Liver (tissue), 9 donors: ENCODE data around the gene LY6G5B. TPM values are rescaled to one million over a fixed set of nuclear protein-coding genes. Genes with fewer than 3 reads are reported as not detected.

Experiments
- DNase-seq: peaks from one replicate; pipeline ENCODE4 v3.0.0-alpha.2; 2017; ENCODE audit warnings: low spot score
- H3K27ac ChIP-seq, 2 donors: one replicate each; pipeline ENCODE4 v1.7.0; 2013; ENCODE audit warnings: inconsistent platforms in 2 of 2, low read length in 2 of 2, control low read depth in 1 of 2, low read depth in 1 of 2, mild to moderate bottlenecking in 1 of 2
- H3K27me3 ChIP-seq, 4 donors: one replicate each; pipeline versions ENCODE4 v1.6.1 to v1.7.0; 2013; ENCODE audit warnings: low read length in 3 of 4, inconsistent platforms in 1 of 4, mild to moderate bottlenecking in 1 of 4, moderate library complexity in 1 of 4; ENCODE audit not compliant: control insufficient read depth in 4 of 4, insufficient read depth in 4 of 4
- H3K36me3 ChIP-seq, 4 donors: one replicate each; pipeline versions ENCODE4 v1.6.1 to v1.7.0; 2013; ENCODE audit warnings: low read length in 3 of 4, mild to moderate bottlenecking in 3 of 4, low read depth in 1 of 4, moderate library complexity in 1 of 4; ENCODE audit not compliant: control insufficient read depth in 4 of 4, insufficient read depth in 3 of 4
- H3K4me1 ChIP-seq, 4 donors: one replicate each; pipeline versions ENCODE4 v1.6.1 to v1.7.0; 2013; ENCODE audit warnings: low read length in 3 of 4, mild to moderate bottlenecking in 3 of 4, moderate library complexity in 1 of 4; ENCODE audit not compliant: control insufficient read depth in 4 of 4, insufficient read depth in 4 of 4
- H3K4me3 ChIP-seq, 3 donors: one replicate each; pipeline versions ENCODE4 v1.6.1 to v1.7.0; 2013; ENCODE audit warnings: low read length in 3 of 3, control low read depth in 1 of 3, low read depth in 1 of 3, mild to moderate bottlenecking in 1 of 3
- H3K9ac ChIP-seq, 2 donors: one replicate each; pipeline ENCODE4 v1.7.0; 2013; ENCODE audit warnings: low read length in 2 of 2, mild to moderate bottlenecking in 2 of 2, moderate library complexity in 2 of 2, control low read depth in 1 of 2, low read depth in 1 of 2
- H3K9me3 ChIP-seq, 4 donors: one replicate each; pipeline versions ENCODE4 v1.6.1 to v1.7.0; 2013; ENCODE audit warnings: low read length in 3 of 4; ENCODE audit not compliant: control insufficient read depth in 4 of 4
- CTCF ChIP-seq: fragments of 150-350 bp; IDR thresholded peaks from 2 replicates; pipeline ENCODE4 v1.5.1; 2017; ENCODE audit warnings: improper control_type of control experiment, low read depth, low read length; ENCODE audit not compliant: missing input control
- EGR1 ChIP-seq, 2 donors: IDR thresholded peaks; 2 replicates each; pipeline ENCODE4 v1.6.1; 2016 to 2018; ENCODE audit warnings: antibody characterized with exemption in 2 of 2, low read depth in 2 of 2
- FOXA1 ChIP-seq: IDR thresholded peaks from 2 replicates; pipeline ENCODE4 v1.6.1; 2016; ENCODE audit warnings: antibody characterized with exemption
- FOXA2 ChIP-seq: IDR thresholded peaks from 2 replicates; pipeline ENCODE4 v1.6.1; 2016; ENCODE audit warnings: antibody characterized with exemption
- GABPA ChIP-seq, 2 donors: IDR thresholded peaks in 1 of 2; conservative IDR thresholded peaks in 1 of 2; 2 replicates each; pipeline ENCODE4 v1.6.1; 2016; ENCODE audit warnings: antibody characterized with exemption in 2 of 2, mild to moderate bottlenecking in 1 of 2, moderate library complexity in 1 of 2
- HNF4A ChIP-seq, 2 donors: conservative IDR thresholded peaks; 2 replicates each; pipeline ENCODE4 v1.6.1; 2016; ENCODE audit warnings: antibody characterized with exemption in 2 of 2, mild to moderate bottlenecking in 2 of 2
- HNF4G ChIP-seq: IDR thresholded peaks from 2 replicates; pipeline ENCODE4 v1.6.1; 2016; ENCODE audit warnings: antibody characterized with exemption
- JUND ChIP-seq, 2 donors: IDR thresholded peaks; 2 replicates each; pipeline ENCODE4 v1.6.1; 2016; ENCODE audit warnings: antibody characterized with exemption in 2 of 2
- NR2F2 ChIP-seq: IDR thresholded peaks from 2 replicates; pipeline ENCODE4 v1.6.1; 2016; ENCODE audit warnings: antibody characterized with exemption
- RAD21 ChIP-seq, 2 donors: IDR thresholded peaks; 2 replicates each; pipeline ENCODE4 v1.6.1; 2016; ENCODE audit warnings: antibody characterized with exemption in 2 of 2, mild to moderate bottlenecking in 2 of 2
- RXRA ChIP-seq, 2 donors: IDR thresholded peaks; 2 replicates each; pipeline ENCODE4 v1.6.1; 2017 to 2018; ENCODE audit warnings: antibody characterized with exemption in 2 of 2, mild to moderate bottlenecking in 1 of 2
- SP1 ChIP-seq: IDR thresholded peaks from 2 replicates; pipeline ENCODE4 v1.6.1; 2018; ENCODE audit warnings: antibody characterized with exemption, mild to moderate bottlenecking
- YY1 ChIP-seq: IDR thresholded peaks from 2 replicates; pipeline ENCODE4 v1.6.1; 2016; ENCODE audit warnings: antibody characterized with exemption, mild to moderate bottlenecking
- WGBS: extraction: QIAGEN DNeasy Blood & Tissue Kit; methylation state at CpG from one replicate; pipeline ENCODE4 v1.1.7; 2013; 5-methylcytosine and 5-hydroxymethylcytosine counted together
- polyA plus RNA-seq, 2 donors: library from polyadenylated mRNA; stranded (reverse) in 1 of 2; unstranded in 1 of 2; fragments of 200-250 nt in 1 of 2; fragments of >200 nt in 1 of 2; fragmentation: Nextera tagmentation in 1 of 2; extraction: Ambion mirVana in 1 of 2; gene quantifications; one replicate each; pipeline versions ENCODE4 v1.2.1 to v1.2.3, GENCODE V29; 2013 to 2015
- total RNA-seq, 2 donors: library from RNA; depleted of rRNA; stranded (reverse); fragments of >200 nt; gene quantifications; one replicate each; pipeline ENCODE4 v1.2.3, GENCODE V29; 2014
- TF ChIP-seq, protein P1 (sequence below): IDR thresholded peaks from 2 replicates; pipeline ENCODE4 v1.6.1; 2016; ENCODE audit warnings: antibody characterized with exemption
- donor health status: healthy.
- donor health status: healthy.
- donor health status: healthy.
- donor health status: healthy.
- donor health status: healthy.

The LY6G5B gene
- total and polyA plus RNA-seq, 4 donors: 1.2 to 5.9 (median 2.1) TPM

DNA sequence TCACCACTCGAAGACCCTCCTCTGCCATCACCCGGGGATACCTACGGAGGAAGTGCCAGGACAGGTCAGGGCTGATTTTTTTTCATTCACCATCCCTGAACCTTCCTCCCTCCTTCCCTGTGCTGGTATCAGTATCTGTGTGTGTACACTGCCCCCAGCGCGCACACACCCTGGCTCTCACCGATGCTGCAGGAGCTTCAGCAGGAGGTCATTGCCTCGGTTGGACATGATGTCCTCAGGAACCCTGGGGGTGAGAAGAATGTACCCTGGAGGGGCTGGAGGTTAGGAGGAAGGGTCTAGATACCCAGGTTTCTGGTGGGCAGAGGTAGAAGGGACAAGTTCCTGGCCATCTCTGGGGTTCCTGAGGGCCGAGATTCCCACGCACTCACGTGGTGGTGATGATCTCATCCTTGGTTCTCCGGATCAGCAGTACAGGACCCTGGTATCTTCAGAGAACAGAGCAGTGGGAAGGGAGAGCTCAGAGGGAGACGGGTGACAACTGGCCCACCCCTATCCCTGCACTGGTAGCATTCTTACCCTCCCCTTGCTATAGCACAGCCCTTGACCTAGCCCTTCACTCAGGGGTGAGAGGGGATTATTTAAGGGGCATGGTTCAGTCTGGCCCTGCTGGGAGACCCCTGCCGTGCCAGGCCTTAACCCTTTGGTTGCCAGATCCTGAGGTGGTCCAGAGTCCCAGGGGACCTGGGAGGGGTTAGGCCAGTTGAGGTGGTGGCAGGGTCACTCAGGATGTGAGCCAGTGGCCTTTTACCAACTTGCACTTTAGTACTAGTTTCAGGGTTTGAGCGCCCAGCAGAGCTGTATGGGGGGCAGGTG, 18.3 kb downstream of the LY6G5B start:
- H3K9ac ChIP-seq: no peak overlapping the region
- H3K4me3 ChIP-seq: no peak overlapping the region
- no peak for TF ChIP-seq HNF4G
- H3K36me3 ChIP-seq: peaks cover 4 to 71% (median 59%) of the 10 kb centered on the region in 4 donors
- no peaks in the 10 kb centered on the region for H3K9me3 ChIP-seq
- no peaks in the 10 kb centered on the region for H3K27me3 ChIP-seq
- H3K4me1 ChIP-seq: peaks cover 0 to 3% (median 1%) of the 10 kb centered on the region in 4 donors
- DNase-seq: no peak
- no peak overlapping the region for H3K27ac ChIP-seq
- WGBS: 91% methylated on average over 14 of the region's 14 CpGs

DNA sequence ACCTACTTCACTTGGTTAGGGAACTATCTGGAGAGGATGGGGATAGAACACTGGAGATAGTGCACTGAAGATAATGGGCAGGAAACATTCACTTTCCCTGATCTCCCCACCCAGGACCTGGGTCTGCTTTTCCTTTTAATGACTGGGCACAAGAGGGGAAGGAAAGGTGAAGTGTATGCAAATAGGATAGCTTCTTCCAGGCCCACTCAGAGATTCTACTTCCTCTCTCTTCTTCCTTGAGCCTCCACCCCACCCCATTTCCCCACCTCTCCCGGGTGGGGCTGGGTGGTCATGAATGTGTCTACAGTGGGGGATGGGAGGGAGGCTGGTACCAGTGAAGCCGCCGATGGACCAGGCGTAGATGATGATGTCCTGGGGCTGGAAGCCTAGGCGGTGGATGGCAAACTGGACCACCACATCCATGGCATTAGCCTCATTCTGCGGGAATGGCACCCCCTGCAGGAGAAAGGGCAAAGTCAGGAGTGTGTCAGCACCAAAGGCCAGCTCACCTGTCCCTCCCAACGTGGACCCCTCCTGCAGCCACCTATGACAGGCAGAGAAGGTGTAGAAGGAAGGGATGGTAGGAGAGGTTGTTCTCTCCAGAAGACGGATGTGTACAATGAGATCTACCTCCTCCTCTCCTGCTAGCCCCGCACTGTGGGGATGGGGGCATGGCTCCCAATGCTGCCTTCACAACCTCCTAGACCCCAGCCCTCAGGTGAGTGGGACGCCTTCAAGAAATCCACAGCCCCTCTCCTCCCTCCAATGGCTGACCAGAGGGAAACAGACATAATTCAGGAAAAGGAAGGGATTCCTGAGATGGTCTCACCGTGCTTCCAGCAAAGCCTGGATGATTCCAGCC, 19.7 kb downstream of the LY6G5B start:
- Histone ChIP-seq H3K4me1 (no peaks in the 10 kb centered on the region), H3K27me3 (no peaks in the 10 kb centered on the region), H3K9ac (no peak overlapping the region), H3K9me3 (no peaks in the 10 kb centered on the region), H3K27ac (no peak overlapping the region), H3K36me3 (peaks cover 4 to 82% (median 61%) of the 10 kb centered on the region in 4 donors), H3K4me3 (no peak overlapping the region)
- no peak for DNase-seq
- 85% methylated on average over 11 of the region's 11 CpGs for WGBS
- TF ChIP-seq RAD21 (IDR thresholded peaks at IDR 0.05): peak in 1 of 2 donors; percentile 17
- no peak for TF ChIP-seq HNF4A (conservative IDR thresholded peaks at IDR 0.05)

GRCh38 chr6:31690231-31691077, 20.7 kb downstream of the LY6G5B start:
- no peak overlapping the region for H3K27ac ChIP-seq
- no peaks in the 10 kb centered on the region for H3K4me1 ChIP-seq
- H3K9ac ChIP-seq: no peak overlapping the region
- TF ChIP-seq HNF4A (conservative IDR thresholded peaks at IDR 0.05): no peak
- TF ChIP-seq NR2F2: no peak
- no peak for TF ChIP-seq CTCF
- TF ChIP-seq JUND (IDR thresholded peaks at IDR 0.05): no peak
- TF ChIP-seq, protein P1, sequence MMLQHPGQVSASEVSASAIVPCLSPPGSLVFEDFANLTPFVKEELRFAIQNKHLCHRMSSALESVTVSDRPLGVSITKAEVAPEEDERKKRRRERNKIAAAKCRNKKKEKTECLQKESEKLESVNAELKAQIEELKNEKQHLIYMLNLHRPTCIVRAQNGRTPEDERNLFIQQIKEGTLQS: no peak
- TF ChIP-seq HNF4G: no peak
- TF ChIP-seq RAD21 (IDR thresholded peaks at IDR 0.05): no peak
- no peak for TF ChIP-seq FOXA1
- TF ChIP-seq GABPA (IDR thresholded peaks at IDR 0.05 in 1 of 2, conservative IDR thresholded peaks at IDR 0.05 in 1 of 2): no peak
- no peak for TF ChIP-seq EGR1 (IDR thresholded peaks at IDR 0.05; ENCODE audit: low read depth in 2 of 2)
- no peak for TF ChIP-seq SP1
- no peak for TF ChIP-seq RXRA (IDR thresholded peaks at IDR 0.05)
- TF ChIP-seq FOXA2: no peak
- no peak for TF ChIP-seq YY1
- DNase-seq: peak; percentile 54
- 70% methylated on average over 10 of the region's 10 CpGs for WGBS
- no peak overlapping the region for H3K4me3 ChIP-seq
- H3K36me3 ChIP-seq: peaks cover 4 to 88% (median 65%) of the 10 kb centered on the region in 4 donors
- no peaks in the 10 kb centered on the region for H3K9me3 ChIP-seq
- no peaks in the 10 kb centered on the region for H3K27me3 ChIP-seq
